Measurements from ENCODE around the gene UPP2.

Gene UPP2

DNA sequence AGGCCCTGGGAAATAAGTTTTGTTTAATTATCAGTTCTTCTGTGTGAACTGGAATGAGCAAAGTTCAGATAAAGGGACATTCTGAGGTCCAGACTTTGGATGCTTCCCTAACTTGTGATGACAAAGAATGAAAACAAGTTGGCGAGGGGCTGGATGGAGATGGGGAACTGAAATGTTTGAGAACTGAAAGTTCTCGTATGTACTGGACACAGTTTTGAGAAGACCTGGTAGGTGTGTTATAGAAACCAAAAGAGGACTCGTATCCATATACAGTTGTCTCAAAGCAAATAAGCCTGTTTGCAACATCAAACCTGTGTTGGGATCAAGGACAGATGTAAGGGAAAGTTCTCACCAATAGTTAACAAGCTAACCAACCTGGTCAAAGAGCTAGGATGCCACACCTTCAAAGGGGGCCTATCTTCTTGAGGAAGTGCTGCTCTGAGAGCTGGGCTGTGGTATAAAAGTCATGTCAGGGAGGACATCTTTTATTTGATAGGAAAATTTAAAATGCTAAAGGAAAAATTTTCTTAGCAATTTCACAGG lies at the start of gene UPP2:
Gene UPP2 (plus strand): TSS at position 493 of the 543 bp plus-strand sequence. CDS start 188 bp downstream, outside the sequence.
- no peak for DNase-seq

GRCh38 chr2:158052761-158053160 lies 48.9 kb upstream of the UPP2 start:
- no peak for DNase-seq

DNA sequence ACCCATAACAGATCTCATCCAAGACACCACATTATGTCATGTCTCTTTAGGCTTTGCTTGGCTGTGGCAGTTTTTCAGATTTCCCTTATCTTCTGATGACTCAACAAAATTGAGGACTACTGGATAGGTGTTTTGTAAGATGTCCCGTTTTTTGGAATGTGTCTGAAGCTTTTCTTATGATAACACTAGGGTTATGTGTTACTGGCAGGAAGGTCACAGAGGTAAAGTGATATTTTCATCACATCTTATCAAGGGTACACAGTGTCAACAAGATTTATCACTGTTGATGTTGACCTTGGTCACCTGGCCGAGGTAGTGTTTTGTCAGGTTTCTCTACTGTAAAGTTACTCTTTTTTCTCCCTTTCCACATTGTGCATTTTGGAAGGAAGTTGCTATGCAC lies 44.8 kb upstream of the UPP2 start:
- DNase-seq = no peak

DNA sequence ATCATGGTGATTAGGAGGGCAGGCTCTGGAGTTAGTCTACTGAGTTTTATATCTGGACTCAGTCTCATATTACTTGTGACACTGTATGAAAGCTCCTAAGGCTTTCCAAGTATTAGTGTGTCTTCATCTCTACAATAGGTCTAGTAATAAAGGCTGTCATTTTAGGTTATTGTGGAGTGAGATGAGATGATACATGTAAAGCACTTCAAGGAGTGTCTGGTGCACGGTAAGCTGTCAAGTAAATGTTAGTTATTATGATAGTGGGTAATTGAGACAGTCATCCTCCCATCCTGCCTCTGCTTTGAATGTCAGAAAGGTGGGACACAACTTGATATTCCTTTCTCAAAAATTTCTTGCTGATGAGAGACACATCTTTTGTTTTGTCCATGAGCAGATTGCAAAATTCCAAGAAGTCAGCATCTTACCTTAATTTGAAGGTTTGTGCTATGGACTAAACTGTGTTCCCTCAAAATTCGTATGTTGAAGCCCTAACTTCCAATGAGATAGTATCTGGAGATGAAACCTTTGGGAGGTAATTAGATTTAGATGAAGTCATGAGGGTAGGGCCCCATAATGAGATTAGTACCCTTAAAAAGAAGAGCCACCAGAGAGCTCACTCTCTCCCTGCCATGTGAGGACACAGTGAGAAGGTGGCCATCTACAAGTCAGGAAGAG lies 41.4 kb upstream of the UPP2 start:
- no peak for DNase-seq

- no peak for DNase-seq
Measured at GRCh38 chr2:158060835-158061435, 40.7 kb upstream of the UPP2 start.

DNA sequence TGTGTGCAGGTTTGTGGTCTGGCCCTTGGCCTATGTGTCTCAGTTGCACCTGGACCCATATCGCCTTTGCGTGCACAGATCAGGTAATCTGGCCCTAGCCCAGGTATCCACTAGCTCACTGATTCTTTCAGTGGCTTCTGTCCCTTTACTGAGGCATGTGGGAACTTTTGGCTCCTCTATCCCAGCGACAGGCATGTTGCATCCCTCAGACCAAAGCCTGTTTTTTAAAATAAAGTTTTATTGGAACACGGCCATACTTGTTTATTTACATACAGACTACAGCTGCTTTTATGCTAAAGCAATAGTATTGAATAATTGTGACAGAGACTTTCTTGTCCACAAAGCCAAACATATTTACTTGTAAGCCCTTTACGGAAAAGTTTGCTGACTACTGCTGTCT lies 39.9 kb upstream of the UPP2 start:
- DNase-seq = no peak

- no peak for DNase-seq
Measured at GRCh38 chr2:158066046-158066713, 35.5 kb upstream of the UPP2 start.

- no peak for DNase-seq
Measured at GRCh38 chr2:158071018-158071417, 30.7 kb upstream of the UPP2 start.

DNA sequence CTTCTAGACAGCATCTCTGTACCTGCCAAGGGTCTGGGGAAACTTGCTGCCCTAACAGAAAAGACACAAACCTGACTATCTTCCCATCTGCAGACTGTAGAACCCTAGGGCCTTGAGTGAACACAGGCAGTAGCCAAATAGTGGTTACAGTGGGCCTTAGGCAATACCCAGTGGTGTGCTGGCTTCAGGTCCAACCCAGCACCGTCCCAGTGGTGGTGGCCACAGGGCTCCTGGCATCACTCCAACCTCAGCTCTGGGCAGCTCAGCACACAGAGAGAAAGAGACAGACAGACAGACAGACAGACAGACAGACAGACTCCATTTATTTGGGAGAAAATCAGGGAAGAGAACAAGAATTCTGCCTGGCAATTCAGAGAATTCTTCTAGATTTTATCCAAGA lies 29.3 kb upstream of the UPP2 start:
- DNase-seq = no peak

DNA sequence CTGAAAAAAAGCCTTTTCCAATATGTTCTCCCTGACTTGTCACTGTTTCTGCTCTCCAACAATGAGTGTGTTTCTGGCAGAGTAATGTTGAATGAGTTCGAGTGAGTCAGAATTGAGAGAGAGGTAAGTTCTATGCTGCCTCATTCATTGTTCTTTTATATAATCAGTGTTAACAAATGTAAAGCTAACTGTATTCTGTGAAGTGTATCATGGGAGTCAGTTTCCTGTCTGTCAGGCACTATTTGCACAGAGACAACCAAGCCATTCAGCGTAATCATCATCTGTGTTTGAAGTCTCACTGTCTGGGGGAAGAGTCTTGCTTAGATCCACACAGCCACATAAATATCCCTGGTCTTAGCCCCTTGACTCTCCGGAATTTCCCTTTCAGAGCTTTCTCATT lies 22.0 kb upstream of the UPP2 start:
- DNase-seq = peak; percentile 5

DNA sequence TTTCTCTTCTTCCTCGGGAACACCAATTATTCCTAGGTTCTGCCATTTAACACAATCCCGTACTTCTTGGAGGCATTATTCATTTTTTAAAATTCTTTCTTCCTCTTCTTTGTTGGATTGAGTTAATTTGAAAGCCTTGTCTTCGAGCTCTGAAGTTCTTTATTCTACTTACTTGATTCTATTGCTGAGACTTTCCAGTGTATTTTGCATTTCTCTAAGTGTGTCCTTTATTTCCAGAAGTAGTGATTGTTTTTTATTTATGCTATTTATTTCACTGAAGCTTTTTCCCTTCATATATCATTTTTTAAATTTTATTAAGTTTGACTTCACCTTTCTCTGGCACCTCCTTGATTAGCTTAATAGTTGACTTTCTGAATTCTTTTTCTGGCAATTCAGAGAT lies 13.6 kb upstream of the UPP2 start:
- no peak for DNase-seq

GRCh38 chr2:158089322-158089721 lies 12.4 kb upstream of the UPP2 start:
- DNase-seq = no peak

DNA sequence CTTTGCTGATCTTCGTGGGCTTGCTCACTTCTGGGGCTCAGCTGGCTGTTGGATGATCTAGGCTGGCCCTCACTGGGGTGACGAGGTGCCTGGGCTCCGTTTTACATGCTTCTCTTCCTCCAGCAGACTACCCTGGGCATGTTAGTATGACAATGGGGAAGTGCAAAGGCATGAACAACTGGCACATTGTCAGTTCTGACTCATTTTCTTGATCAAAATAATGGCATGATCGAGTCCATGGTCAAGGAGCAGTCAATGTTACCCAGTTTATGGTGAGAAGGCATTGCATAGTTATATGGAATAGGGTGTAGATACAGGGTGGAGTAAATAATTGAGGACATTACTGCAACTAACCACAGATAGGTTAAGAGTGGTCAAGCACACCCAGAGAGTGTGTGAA lies 10.0 kb upstream of the UPP2 start:
- no peak for DNase-seq

GRCh38 chr2:158094487-158095092 lies 7.1 kb upstream of the UPP2 start:
- DNase-seq = no peak

DNA sequence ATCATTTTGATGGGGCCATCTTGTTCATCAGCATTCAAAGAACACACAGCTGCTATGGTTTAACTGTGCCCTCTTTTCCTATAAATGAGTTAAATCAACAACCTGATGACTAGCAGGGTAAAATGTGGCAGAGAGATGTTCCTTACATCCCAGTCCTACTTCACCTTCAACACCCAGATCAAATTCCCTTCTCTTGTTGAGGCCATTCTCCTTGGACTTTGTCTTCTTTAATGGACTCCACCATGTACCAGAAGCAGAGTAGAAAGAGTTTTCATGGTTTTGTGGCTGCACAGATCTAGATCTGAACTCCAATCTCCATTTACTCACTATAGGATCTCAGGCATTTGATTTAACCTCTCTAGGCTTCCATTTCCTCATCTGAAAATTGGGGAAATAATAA lies 6.4 kb upstream of the UPP2 start:
- DNase-seq = no peak

DNA sequence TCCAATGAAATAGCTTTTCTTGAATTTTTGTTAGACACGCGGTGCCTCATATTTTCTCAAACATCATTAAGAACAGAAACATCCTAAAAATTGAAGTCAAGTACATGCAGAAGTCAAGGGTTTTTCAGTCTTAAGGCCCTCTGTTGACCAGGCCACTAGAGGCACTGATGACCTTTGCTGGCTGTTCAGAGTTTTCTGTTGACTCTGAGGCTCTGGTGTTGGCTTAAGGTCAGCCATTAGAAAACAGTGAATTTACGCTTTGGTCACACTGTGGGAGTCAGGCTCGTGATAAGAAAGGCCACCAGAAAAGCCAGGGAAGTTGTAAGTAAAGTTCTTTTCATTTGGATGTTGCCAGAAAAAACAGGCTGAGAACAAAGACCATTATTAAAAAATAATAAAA lies 5.8 kb upstream of the UPP2 start:
- DNase-seq = no peak

DNA sequence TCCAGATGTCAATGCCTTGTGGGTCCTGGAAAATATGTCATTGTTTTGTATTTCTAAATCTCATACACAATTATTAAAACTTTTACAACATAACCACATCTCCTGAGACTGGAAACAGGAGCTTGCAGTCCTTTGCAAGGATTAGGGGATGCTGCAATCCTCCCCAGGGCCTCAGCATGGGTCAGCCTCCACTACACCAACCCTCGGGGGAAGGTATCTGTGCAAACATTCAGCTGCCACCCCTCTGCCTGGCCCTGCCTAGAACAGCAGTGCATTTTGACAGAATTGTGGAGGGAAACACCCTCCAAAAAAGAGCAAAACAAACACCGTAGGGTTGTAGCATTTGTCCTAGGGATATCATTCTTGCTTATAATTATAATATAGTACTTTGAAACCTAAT lies 4.2 kb upstream of the UPP2 start:
- DNase-seq = no peak

DNA sequence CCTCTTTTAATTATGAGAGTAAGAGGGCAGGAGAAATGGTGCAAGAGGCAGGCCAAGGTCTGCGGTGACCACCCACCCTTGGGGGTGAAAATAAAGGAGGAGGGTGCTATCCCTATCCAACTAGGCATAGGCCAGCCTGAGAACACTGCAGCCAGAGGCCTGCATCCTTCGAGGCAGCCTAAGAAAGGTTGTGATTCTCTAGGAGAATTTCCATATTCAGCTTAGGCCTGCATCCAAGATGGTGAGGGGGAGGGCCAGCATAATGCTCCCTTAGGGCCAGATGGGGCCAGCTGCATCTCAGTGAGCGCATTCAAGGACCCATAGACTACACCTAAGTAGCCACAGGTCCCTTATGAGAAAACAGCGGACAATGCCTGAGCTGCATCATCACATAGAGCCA lies 3.5 kb upstream of the UPP2 start:
- no peak for DNase-seq

DNA sequence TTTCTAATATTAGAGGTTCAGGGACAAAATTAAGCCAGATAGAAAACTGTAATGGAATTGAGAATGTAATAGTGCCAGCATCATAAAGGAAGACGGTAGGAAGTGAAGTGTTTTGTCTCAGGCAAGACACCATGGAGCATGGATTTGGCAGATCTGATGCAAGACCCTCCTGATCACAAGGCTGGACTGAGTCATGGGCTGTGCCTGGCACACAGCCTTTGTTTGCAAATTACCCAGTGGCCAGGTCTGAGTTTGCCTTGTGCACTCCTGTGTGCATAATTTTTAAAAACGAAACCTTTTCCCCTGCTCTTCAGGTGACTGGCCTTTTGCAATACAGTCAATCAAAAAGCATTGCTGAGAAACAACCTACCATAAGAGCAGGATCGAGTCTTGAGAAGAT lies 2.0 kb upstream of the UPP2 start:
- no peak for DNase-seq

- no peak for DNase-seq
Measured at GRCh38 chr2:158100411-158100810, 1.3 kb upstream of the UPP2 start.

DNA sequence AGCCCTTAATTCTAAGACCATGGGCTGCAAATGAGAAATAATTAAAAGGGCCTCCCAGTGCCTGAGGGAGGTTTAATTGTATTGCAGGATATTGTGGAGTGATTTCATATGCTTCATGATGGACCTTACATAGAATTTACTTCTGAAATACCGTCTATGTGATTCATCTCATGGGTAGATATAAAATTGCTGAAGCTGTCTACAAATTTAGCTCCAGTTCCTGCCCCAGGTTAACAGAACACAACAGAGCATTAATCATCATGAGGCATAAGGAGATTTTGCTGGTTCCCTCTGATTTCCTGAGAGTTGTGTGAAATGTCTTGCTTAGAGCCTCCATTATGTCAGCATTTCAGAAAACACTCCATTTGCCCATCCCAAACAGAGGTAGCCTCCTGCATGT lies 770 bp downstream of the UPP2 start:
- no peak for DNase-seq

DNA sequence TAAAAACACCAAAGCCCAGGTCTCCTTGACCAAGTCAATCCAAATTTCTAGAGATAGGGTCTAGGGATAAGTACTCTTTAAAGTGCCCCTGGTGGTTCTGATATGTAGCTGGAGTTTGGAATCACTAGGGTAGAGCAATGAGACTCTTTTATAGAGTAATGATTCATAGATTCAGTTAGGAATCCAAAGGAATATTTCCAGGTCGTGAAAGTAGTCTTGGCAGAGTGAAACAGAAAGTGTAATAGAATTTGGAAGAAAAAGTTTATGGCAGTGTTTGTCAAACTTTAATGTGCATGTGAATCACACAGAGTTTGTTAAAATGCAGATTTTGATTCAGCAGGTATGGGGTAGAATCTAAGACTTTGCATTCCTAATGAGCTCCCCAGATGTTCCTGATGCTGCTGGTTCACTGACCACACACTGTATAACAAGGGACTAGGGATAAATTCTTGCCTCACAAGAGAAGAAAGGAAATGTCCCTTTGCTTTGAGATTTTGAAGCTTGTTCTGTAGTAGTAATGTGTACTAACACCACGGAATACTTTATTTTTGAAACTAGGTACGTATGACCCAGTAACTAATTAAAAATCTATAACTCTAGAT lies 1.8 kb downstream of the UPP2 start:
- no peak for DNase-seq

- no peak for DNase-seq
Measured at GRCh38 chr2:158104903-158105302, 3.2 kb downstream of the UPP2 start.
